Measurements from ENCODE around the gene DYNC1I2.
A peak's percentile ranks its signal among the peaks of the same experiment; 100 is the strongest.
"Not testable (repeated sequence)": the region's sequence is repeated elsewhere in the genome, so short reads cannot be mapped to it uniquely, and the experiment has no call there.

DYNC1I2 gene

DNA sequence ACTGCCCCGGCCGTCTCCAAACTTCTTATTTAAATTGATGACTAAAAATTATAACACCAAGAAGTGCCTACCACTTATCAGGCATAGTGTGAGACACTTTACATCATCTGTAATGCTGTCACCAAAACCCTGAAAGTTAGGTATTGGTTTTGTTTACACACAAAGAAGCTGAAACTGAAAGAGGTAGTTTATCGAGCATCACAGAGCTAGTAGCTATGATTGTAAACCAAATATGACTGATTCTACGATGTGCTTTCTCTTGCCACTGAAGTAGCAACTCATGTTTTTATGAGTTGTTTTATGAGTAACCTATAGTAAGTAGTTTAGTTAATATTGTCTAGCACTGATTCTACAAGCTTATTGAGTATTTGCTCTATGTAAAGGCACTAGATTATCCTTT is 31.5 kb downstream of the DYNC1I2 start:
- DNase-seq (ENCODE audit: low spot score) = no peak

DNA sequence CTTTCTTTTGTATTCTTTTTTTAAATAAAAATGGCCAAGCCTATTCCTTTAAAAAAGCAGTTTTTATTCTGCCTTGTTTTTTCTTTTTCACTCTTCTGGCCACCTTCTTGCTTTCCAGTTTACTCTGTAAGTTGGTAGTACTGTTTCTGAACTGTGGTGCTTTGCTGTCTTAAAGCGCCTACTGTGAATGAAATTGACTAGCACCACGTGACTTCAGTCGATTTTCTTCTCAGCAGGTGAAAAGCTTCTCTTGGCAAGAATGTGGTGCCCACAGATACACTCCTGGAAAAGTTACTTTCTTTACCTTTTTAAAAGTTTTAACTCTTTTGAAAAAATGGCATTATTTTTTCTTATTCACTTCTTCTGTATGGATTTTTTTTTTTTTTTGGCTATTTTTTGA is 32.4 kb downstream of the DYNC1I2 start:
- DNase-seq (ENCODE audit: low spot score) = no peak

DNA sequence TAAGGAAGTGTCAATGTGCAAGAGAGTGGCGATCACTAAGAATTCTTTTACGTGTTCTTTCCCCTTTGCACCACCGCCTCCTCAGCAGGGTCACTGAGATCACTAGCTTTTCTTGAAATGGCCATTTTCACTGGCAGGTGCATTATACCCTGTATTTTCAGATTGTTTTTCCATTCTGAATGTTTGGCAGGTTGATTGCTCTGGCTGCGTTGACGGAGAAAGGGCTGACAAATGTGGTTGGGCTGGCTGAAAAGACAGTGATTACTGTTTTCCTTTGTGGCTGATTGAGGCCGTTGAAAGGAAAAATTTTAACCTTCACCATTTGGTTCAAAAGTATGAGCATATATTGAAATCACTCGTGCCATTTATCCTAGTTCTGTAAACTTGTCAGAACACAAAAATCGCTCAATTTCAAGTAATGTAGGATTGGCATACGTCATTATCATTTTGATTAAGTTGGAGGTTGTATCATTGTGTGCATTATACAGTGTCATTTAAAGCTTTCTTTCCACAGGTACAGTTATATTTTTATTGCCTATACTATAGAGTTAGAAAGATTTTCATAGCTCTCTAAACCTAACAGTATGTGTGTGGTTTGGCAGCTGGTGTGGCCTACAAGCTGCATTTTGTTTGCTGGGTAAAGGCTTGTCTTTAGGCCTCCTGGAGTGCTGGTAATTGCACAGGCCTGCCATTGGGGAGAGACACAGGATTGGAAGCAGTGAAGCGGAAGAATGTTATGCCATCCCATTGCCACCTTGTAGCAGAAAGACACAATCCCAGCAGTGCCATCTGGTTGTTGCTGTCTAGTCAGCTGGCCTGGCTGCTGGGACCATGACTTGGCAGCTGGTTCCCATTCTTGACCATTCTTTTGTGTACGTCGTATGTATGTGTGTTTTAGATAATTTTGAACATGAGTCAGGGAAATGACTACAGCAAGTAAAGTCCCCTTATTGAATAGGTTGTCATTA is 36.7 kb downstream of the DYNC1I2 start:
- DNase-seq (ENCODE audit: low spot score) = peak; percentile 62

GRCh38 chr2:171726847-171727450 is 39.7 kb downstream of the DYNC1I2 start:
- DNase-seq (ENCODE audit: low spot score) = no peak

- no peak for DNase-seq (ENCODE audit: low spot score)
Observed at GRCh38 chr2:171728989-171729951, 42.0 kb downstream of the DYNC1I2 start.

DNA sequence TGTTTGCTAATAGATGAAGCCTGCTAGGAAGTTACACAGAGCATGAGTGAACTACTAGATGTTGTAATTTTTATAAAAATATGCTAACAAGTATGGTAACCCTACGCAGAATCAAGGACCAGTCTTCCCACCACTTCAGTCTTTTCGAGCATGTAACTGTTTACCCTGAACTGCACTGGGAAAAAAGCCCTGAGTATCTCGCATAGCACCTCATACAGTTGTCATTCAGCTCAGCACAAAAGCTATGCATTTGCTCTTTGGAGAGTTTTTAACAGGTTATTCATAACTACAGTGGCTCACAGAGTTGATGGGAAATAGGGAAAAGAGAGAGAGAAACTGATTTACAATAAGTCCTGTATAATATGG is 42.7 kb downstream of the DYNC1I2 start:
- DNase-seq (ENCODE audit: low spot score) = no peak

DNA sequence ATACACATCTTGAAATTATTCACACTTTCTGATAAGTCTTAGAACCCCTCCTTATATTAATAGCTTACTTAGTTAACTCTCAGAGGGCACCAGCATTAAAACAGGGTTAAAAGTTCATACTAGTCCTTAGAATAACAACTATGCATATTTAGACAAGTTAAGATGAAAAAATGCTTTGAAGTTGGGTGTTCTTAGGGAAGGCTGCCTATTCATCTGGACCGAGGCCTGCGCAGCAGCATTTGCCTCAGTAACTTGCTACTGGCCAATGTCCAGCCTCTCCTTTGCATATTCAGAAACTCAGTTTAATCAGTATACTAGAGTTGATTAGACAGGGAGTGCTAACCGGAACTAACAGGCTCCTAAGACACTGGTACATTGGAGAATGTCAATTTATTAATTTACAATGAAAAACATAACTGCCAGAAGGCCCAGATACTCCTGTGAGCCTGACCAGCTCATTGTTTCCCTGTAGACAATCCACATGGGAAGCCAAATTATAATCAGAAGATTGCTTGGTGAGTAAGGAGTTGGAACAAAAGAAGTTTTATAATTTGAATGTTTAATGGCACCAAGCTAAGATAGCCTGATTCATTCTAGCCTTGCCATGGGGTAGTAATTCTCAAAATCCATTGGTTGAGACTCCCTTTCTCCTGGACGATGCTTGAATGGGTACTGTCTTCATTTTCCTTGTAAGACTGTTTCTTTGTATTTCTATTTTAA is 48.9 kb downstream of the DYNC1I2 start:
- DNase-seq (ENCODE audit: low spot score) = no peak

DNA sequence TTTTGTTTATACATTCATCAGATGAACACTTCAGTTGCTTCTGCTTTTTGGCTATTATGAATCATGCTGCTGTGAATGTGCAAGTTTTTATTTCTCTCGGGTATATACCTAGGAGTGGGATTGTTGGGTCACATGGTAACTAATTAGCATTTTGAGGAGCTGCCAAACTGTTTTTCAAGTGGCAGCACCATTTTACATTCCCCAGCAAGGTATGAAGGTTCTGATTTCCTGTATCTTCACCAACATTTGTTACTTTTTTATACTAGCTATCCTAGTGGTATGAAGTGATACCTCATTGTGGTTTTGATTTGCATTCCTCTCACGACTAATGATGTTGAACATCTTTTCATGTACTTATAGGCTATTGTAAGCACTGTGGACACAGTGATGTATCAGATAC is 53.9 kb downstream of the DYNC1I2 start:
- no peak for DNase-seq (ENCODE audit: low spot score)

DNA sequence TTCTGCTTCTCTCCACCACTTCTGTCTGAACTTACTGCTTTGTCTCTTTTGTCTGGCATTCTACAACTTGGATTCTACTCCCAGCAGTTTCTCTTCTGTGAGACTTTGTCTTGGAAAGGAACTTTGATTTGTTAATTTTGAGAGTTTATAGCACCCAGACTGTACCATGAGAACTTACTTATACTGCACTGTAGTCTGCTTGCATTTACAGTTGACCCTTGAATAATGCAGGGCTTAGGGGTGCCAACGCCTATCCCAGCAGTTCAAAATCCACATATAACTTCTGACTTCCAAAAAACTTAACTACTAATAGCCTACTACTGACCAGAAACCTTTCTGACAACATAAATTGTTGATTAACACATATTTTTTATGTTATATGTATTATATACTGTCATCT is 55.5 kb downstream of the DYNC1I2 start:
- no peak for DNase-seq (ENCODE audit: low spot score)

GRCh38 chr2:171745141-171745540 is 57.9 kb downstream of the DYNC1I2 start:
- DNase-seq (ENCODE audit: low spot score) = no peak

- DNase-seq (ENCODE audit: low spot score) = no peak
Observed at GRCh38 chr2:171745806-171746205, 58.5 kb downstream of the DYNC1I2 start.

DNA sequence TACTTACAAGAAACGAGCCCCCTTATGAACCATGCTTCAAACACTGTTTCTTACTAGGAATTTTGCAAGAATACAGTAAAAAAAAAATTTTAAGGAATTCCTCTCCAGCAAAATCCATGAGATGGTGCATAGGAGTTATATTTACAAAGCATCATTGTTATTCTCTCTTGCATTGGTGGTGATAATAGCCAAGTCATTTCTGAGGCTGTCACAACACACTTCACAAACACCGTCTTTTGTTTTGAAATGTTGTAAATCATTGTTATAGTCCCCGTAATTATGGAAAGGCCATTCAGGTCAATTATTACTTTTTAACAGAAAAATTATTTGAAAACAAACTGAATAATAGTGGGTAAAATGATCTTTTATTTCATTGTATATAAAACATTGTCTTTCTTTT is 60.1 kb downstream of the DYNC1I2 start:
- peak; percentile 51 for DNase-seq (ENCODE audit: low spot score)

DNA sequence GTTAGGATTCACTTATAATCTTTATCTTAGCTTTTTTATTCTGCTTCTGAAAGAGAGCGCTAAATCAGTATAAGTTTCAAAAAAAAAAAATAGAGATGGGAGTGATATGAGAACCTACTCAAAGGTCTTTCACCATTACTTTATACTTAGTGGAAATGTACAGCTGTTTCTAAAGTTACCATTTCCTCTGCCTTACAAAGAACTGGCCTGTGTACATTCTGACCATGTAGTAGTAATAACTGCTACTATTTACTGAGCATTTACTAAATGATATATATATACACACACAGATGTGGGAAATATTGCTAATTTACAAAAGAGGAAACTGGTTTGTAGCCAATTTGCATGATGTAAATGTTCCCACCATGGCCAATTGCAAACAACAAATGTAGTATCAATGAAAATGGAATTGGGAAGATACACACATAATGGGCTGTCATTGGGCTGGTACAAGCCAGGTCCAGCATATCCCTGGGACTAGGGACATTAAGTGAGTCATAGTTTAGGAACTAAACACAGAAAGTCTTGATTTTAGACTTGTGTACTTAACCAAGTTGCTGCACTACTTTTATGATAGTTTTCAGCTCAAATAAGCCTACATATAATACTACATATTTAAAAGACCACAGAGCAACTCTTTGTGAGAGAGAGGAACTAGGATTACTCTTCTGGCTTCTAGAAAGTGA is 67.1 kb downstream of the DYNC1I2 start:
- DNase-seq (ENCODE audit: low spot score) = no peak

- DNase-seq (ENCODE audit: low spot score) = not testable (repeated sequence)
Observed at GRCh38 chr2:171758762-171759161, 71.5 kb downstream of the DYNC1I2 start.

GRCh38 chr2:171761176-171761575 is 73.9 kb downstream of the DYNC1I2 start:
- not testable (repeated sequence) for DNase-seq (ENCODE audit: low spot score)

GRCh38 chr2:171762879-171763573 is 75.8 kb downstream of the DYNC1I2 start:
- DNase-seq (ENCODE audit: low spot score) = no peak

- DNase-seq (ENCODE audit: low spot score) = no peak
Observed at GRCh38 chr2:171763602-171764001, 76.3 kb downstream of the DYNC1I2 start.

DNA sequence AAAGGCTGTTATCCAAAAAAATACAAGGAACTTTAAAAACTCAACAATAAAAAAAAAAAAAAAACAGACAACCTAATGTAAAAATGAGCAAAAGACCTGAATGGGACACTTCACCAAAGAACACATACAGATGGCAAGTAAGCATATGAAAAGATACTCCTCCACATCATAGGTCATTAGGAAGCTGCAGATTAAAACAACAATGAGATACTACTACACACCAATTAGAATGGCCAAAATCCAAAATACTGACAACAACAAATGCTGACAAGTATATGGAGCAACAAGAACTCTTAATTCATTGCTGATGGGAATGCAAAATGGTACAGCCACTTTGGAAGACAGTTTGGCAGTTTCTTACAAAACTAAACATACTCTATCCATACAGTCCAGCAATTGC is 84.2 kb downstream of the DYNC1I2 start:
- DNase-seq (ENCODE audit: low spot score) = no peak

- DNase-seq (ENCODE audit: low spot score) = no peak
Observed at GRCh38 chr2:171772373-171772772, 85.1 kb downstream of the DYNC1I2 start.

- DNase-seq (ENCODE audit: low spot score) = not testable (repeated sequence)
Observed at GRCh38 chr2:171774581-171774980, 87.3 kb downstream of the DYNC1I2 start.
